SK-MEL-5 (cell line): ENCODE results near the gene DISC1. TPM values are rescaled to one million over a fixed set of nuclear protein-coding genes. Genes with fewer than 3 reads are reported as not detected.

ENCODE experiments used
- DNase-seq: peaks from one replicate; pipeline ENCODE4 v3.0.0-alpha.2; 2016; ENCODE audit warnings: low read depth, low spot score
- in situ Hi-C: cut with HindIII; loops from 2 replicates; pipeline ENCODE4 v1.10.0; 2016; ENCODE audit warnings: low sequenced_read_pairs, high pct_unique_total_duplicates, low pct_unique_long_range_greater_than_20kb
- total RNA-seq: library from RNA; depleted of rRNA; stranded (reverse); fragments of >200 nt; shearing (Covaris generic); gene quantifications from 2 replicates; pipeline ENCODE4 v1.2.3, GENCODE V29; 2014

DISC1 gene
- total RNA-seq, 1 experiment from 2014 or later, result 5.4 TPM

- in situ Hi-C loops, result no loop called here
- no peak for DNase-seq
Observed at GRCh38 chr1:231829332-231829731, 202.7 kb downstream of the DISC1 start.

GRCh38 chr1:231836227-231836893 is 209.8 kb downstream of the DISC1 start:
- DNase-seq, result no peak
- in situ Hi-C loops, result no loop called here

GRCh38 chr1:231838521-231838920 is 211.9 kb downstream of the DISC1 start:
- in situ Hi-C loops, result no loop called here
- no peak for DNase-seq

GRCh38 chr1:231839999-231840398 is 213.4 kb downstream of the DISC1 start:
- in situ Hi-C loops, result no loop called here
- no peak for DNase-seq

- no peak for DNase-seq
- in situ Hi-C loops, result no loop called here
Observed at GRCh38 chr1:231841616-231842344, 215.2 kb downstream of the DISC1 start.

GRCh38 chr1:231842441-231842840 is 215.9 kb downstream of the DISC1 start:
- in situ Hi-C loops, result no loop called here
- no peak for DNase-seq

GRCh38 chr1:231844986-231845502 is 218.5 kb downstream of the DISC1 start:
- DNase-seq, result no peak
- in situ Hi-C loops, result no loop called here

- DNase-seq, result no peak
- in situ Hi-C loops, result no loop called here
Observed at GRCh38 chr1:231847612-231848397, 221.2 kb downstream of the DISC1 start.

- in situ Hi-C loops, result no loop called here
- no peak for DNase-seq
Observed at GRCh38 chr1:231849981-231850380, 223.4 kb downstream of the DISC1 start.

GRCh38 chr1:231850786-231851185 is 224.2 kb downstream of the DISC1 start:
- DNase-seq, result no peak

GRCh38 chr1:231853588-231854207 is 227.1 kb downstream of the DISC1 start:
- in situ Hi-C loops, result no loop called here
- no peak for DNase-seq

More at GRCh38 chr1:231850786-231851185, 224.2 kb downstream of the DISC1 start:
- in situ Hi-C loops, result no loop called here

GRCh38 chr1:231855361-231855760 is 228.8 kb downstream of the DISC1 start:
- in situ Hi-C loops, result no loop called here

GRCh38 chr1:231855926-231856325 is 229.3 kb downstream of the DISC1 start:
- no peak for DNase-seq
- in situ Hi-C loops, result no loop called here

More at GRCh38 chr1:231855361-231855760, 228.8 kb downstream of the DISC1 start:
- no peak for DNase-seq

GRCh38 chr1:231856426-231856825 is 229.8 kb downstream of the DISC1 start:
- no peak for DNase-seq
- in situ Hi-C loops, result no loop called here

- DNase-seq, result no peak
- in situ Hi-C loops, result no loop called here
Observed at GRCh38 chr1:231856894-231857293, 230.3 kb downstream of the DISC1 start.

- DNase-seq, result no peak
- in situ Hi-C loops, result no loop called here
Observed at GRCh38 chr1:231857609-231858135, 231.1 kb downstream of the DISC1 start.

- in situ Hi-C loops, result no loop called here
Observed at GRCh38 chr1:231860221-231861088, 233.9 kb downstream of the DISC1 start.

More at GRCh38 chr1:231860221-231861088, 233.9 kb downstream of the DISC1 start:
- no peak for DNase-seq
